A549 treated with AZD9567 at 1 μM for 4 hours (cell line): Measurements from ENCODE around the gene GTPBP4. TPM values are rescaled to one million over a fixed set of nuclear protein-coding genes. Genes with fewer than 3 reads are reported as not detected.

ENCODE experiments used
- total RNA-seq: library from RNA; stranded (reverse); fragments of 200-300 nt; extraction: Qiagen RNA extraction; gene quantifications from 5 replicates; pipeline ENCODE4 v1.2.3, GENCODE V29; 2022; ENCODE audit not compliant: insufficient read depth

GTPBP4 gene
- total RNA-seq: 102 to 117 TPM (median 110 TPM) in 5 replicates

GRCh38 chr10:987870-988666 is at the start of gene GTPBP4:
Gene GTPBP4, plus strand, starts transcription at chr10:988434. Its CDS starts 46 bp downstream, at chr10:988480.

GRCh38 chr10:1025683-1026082 is 37.4 kb downstream of the GTPBP4 start, which contains the start of gene IDI2:
Gene IDI2, minus strand, starts transcription at chr10:1025859. Its CDS starts 1,136 bp downstream, at chr10:1024723.

GRCh38 chr10:1048732-1049424 is 60.6 kb downstream of the GTPBP4 start, which contains the start of gene IDI1:
Gene IDI1, minus strand, starts transcription at chr10:1049119. Its CDS starts 116 bp downstream, at chr10:1049003.

GRCh38 chr10:1056326-1057105 is 68.3 kb downstream of the GTPBP4 start, which contains the start of gene WDR37:
Gene WDR37, plus strand, starts transcription at chr10:1056385. Its CDS starts 15,771 bp downstream, at chr10:1072156.

Other genes with a start within 250 kb of the GTPBP4 start
- gene LARP4B, start 56.7 kb upstream of the GTPBP4 start, total RNA-seq: 36.2 to 44.8 TPM (median 40.0 TPM) in 5 replicates
- gene IDI2, start 37.4 kb downstream of the GTPBP4 start, total RNA-seq: 0.06 to 0.12 TPM in 2 of 5 replicates, not detected in the others
- 34.4 to 45.3 TPM (median 41.1 TPM) in 5 replicates for gene IDI1, start 60.7 kb downstream of the GTPBP4 start, total RNA-seq
- 9.3 to 10.7 TPM (median 9.6 TPM) in 5 replicates for gene WDR37, start 68.0 kb downstream of the GTPBP4 start, total RNA-seq